DND-41 (cell line): ENCODE measurements around the gene MPC1.

Source experiments
- EZH2 ChIP-seq: IDR thresholded peaks from 3 replicates; pipeline ENCODE4 v1.6.1; 2012; ENCODE audit warnings: borderline replicate concordance, low read depth, mild to moderate bottlenecking, moderate library complexity, low read length, inconsistent platforms; ENCODE audit not compliant: severe bottlenecking
- TF ChIP-seq, protein P1 (sequence below): IDR thresholded peaks from 2 replicates; pipeline ENCODE4 v1.5.1; 2012; ENCODE audit warnings: borderline replicate concordance, low read length, moderate library complexity, mild to moderate bottlenecking; ENCODE audit not compliant: poor library complexity, severe bottlenecking; ENCODE audit errors: extremely low read depth

DNA sequence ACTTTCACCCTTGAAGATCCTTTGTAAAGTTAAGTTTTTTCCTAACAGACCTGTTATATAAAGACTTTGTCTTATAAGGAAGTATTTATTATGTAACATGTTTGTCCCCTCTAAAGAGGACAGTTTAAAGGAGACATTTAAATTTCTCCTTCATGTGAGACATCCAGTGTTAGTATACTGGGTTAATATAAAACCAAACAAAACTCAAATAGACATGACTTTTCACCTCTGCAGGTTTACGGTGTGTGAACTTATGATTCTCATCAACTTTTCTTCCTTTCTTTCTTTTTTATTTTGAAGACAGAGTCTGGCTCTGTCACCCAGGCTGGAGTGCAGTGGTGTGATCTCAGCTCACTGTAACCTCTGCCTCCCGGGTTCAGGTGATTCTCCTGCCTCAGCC lies 17.4 kb upstream of the MPC1 start:
- TF ChIP-seq, protein P1, sequence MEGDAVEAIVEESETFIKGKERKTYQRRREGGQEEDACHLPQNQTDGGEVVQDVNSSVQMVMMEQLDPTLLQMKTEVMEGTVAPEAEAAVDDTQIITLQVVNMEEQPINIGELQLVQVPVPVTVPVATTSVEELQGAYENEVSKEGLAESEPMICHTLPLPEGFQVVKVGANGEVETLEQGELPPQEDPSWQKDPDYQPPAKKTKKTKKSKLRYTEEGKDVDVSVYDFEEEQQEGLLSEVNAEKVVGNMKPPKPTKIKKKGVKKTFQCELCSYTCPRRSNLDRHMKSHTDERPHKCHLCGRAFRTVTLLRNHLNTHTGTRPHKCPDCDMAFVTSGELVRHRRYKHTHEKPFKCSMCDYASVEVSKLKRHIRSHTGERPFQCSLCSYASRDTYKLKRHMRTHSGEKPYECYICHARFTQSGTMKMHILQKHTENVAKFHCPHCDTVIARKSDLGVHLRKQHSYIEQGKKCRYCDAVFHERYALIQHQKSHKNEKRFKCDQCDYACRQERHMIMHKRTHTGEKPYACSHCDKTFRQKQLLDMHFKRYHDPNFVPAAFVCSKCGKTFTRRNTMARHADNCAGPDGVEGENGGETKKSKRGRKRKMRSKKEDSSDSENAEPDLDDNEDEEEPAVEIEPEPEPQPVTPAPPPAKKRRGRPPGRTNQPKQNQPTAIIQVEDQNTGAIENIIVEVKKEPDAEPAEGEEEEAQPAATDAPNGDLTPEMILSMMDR = no peak
- TF ChIP-seq EZH2 = no peak
